ENCODE results near the gene GALNS. TPM values are rescaled to one million over a fixed set of nuclear protein-coding genes. Genes with fewer than 3 reads are reported as not detected.

Gene GALNS
- total and polyA plus RNA-seq, 2 experiments from 2014 or later, result 19.6 to 53.5 TPM

GRCh38 chr16:88878356-88878755, 21.6 kb upstream of the GALNS start:
- no peak overlapping the region for H2AFZ ChIP-seq
- DNase-seq (ENCODE audit: low spot score), result no peak
- H4K20me1 ChIP-seq (ENCODE audit: insufficient read depth, poor library complexity, severe bottlenecking), result no peaks in the 10 kb centered on the region
- H3K4me1 ChIP-seq (ENCODE audit: insufficient read depth), result peaks cover 8% of the 10 kb centered on the region
- WGBS (ENCODE audit: low lambda C conversion rate, missing lambda C conversion rate), result 95% methylated on average over 20 of the region's 20 CpGs
- no peaks in the 10 kb centered on the region for H3K36me3 ChIP-seq (replicated peaks; ENCODE audit: insufficient read depth, low read depth)
- H3K79me2 ChIP-seq, result no peaks in the 10 kb centered on the region
- no peaks in the 10 kb centered on the region for H3K27me3 ChIP-seq
- H3K4me2 ChIP-seq, result no peak overlapping the region
- no peak overlapping the region for H3K27ac ChIP-seq
- H3K4me3 ChIP-seq, result no peak overlapping the region
- H3K9me2 ChIP-seq (replicated peaks; ENCODE audit: insufficient read depth), result no peaks in the 10 kb centered on the region
- TF ChIP-seq CTCF (IDR thresholded peaks at IDR 0.05; ENCODE audit: poor library complexity) (no peak), EZH2phosphoT487 (IDR thresholded peaks at IDR 0.05; ENCODE audit: low read depth, severe bottlenecking, unreplicated experiment) (no peak), EZH2 (IDR thresholded peaks at IDR 0.05; ENCODE audit: borderline replicate concordance) (no peak)
- H3K9me3 ChIP-seq (ENCODE audit: low read depth), result no peaks in the 10 kb centered on the region

- Histone ChIP-seq H2AFZ (no peak overlapping the region), H3K4me1 (ENCODE audit: insufficient read depth) (peaks cover 8% of the 10 kb centered on the region), H3K27me3 (no peaks in the 10 kb centered on the region), H3K79me2 (no peaks in the 10 kb centered on the region), H3K4me2 (no peak overlapping the region), H3K27ac (no peak overlapping the region), H3K9me2 (replicated peaks; ENCODE audit: insufficient read depth) (no peaks in the 10 kb centered on the region), H4K20me1 (ENCODE audit: insufficient read depth, poor library complexity, severe bottlenecking) (no peaks in the 10 kb centered on the region), H3K36me3 (replicated peaks; ENCODE audit: insufficient read depth, low read depth) (no peaks in the 10 kb centered on the region), H3K4me3 (no peak overlapping the region), H3K9me3 (ENCODE audit: low read depth) (no peaks in the 10 kb centered on the region)
- WGBS (ENCODE audit: low lambda C conversion rate, missing lambda C conversion rate), result 90% methylated on average over 16 of the region's 20 CpGs
- TF ChIP-seq EZH2 (IDR thresholded peaks at IDR 0.05; ENCODE audit: borderline replicate concordance), result no peak
- TF ChIP-seq CTCF (IDR thresholded peaks at IDR 0.05; ENCODE audit: poor library complexity), result no peak
- no peak for TF ChIP-seq EZH2phosphoT487 (IDR thresholded peaks at IDR 0.05; ENCODE audit: low read depth, severe bottlenecking, unreplicated experiment)
- no peak for DNase-seq (ENCODE audit: low spot score)
Observed at GRCh38 chr16:88877564-88878289, 21.0 kb upstream of the GALNS start.

- no peak for DNase-seq (ENCODE audit: low spot score)
- H3K4me1 ChIP-seq (ENCODE audit: insufficient read depth), result peaks cover 8% of the 10 kb centered on the region
- TF ChIP-seq EZH2 (IDR thresholded peaks at IDR 0.05; ENCODE audit: borderline replicate concordance) (no peak), EZH2phosphoT487 (IDR thresholded peaks at IDR 0.05; ENCODE audit: low read depth, severe bottlenecking, unreplicated experiment) (no peak), CTCF (IDR thresholded peaks at IDR 0.05; ENCODE audit: poor library complexity) (no peak)
- no peaks in the 10 kb centered on the region for H3K9me3 ChIP-seq (ENCODE audit: low read depth)
- H3K79me2 ChIP-seq, result no peaks in the 10 kb centered on the region
- WGBS (ENCODE audit: low lambda C conversion rate, missing lambda C conversion rate), result 93% methylated on average over 27 of the region's 33 CpGs
- H3K9me2 ChIP-seq (replicated peaks; ENCODE audit: insufficient read depth), result no peaks in the 10 kb centered on the region
- H3K4me3 ChIP-seq, result no peak overlapping the region
- no peaks in the 10 kb centered on the region for H3K36me3 ChIP-seq (replicated peaks; ENCODE audit: insufficient read depth, low read depth)
- no peak overlapping the region for H3K27ac ChIP-seq
- no peak overlapping the region for H2AFZ ChIP-seq
- H3K27me3 ChIP-seq, result no peaks in the 10 kb centered on the region
- H4K20me1 ChIP-seq (ENCODE audit: insufficient read depth, poor library complexity, severe bottlenecking), result no peaks in the 10 kb centered on the region
- no peak overlapping the region for H3K4me2 ChIP-seq
Observed at GRCh38 chr16:88876942-88877526, 20.3 kb upstream of the GALNS start.
